Esophagus squamous epithelium (tissue), 5 donors: ENCODE data around the gene REXO2. TPM values are rescaled to one million over a fixed set of nuclear protein-coding genes. Genes with fewer than 3 reads are reported as not detected.

Experiments used
- DNase-seq: peaks from one replicate; lab custom pipeline; 2025; lab: John Stamatoyannopoulos, UW
- H3K27ac ChIP-seq, 4 donors: fragments of 200-600 bp; sonication (generic); one replicate each; pipeline ENCODE4 v1.5.1; 2016 to 2019; ENCODE audit warnings: mild to moderate bottlenecking in 1 of 4
- H3K27me3 ChIP-seq, 4 donors: fragments of 200-600 bp; sonication (generic); 1 replicate in 3 of 4; 2 replicates in 1 of 4; pipeline versions ENCODE4 v1.5.1 to v1.6.0; 2017 to 2021; ENCODE audit warnings: antibody characterized with exemption in 1 of 4
- H3K36me3 ChIP-seq, 3 donors: fragments of 200-600 bp; sonication (generic); one replicate each; pipeline ENCODE4 v1.5.1; 2016 to 2019
- H3K4me1 ChIP-seq, 3 donors: fragments of 200-600 bp; sonication (generic); one replicate each; pipeline ENCODE4 v1.5.1; 2017 to 2019
- H3K4me3 ChIP-seq, 4 donors: fragments of 200-600 bp; sonication (generic); 1 replicate in 3 of 4; 2 replicates in 1 of 4; pipeline ENCODE4 v1.5.1; 2016 to 2019; ENCODE audit warnings: mild to moderate bottlenecking in 2 of 4, moderate library complexity in 1 of 4
- H3K9me3 ChIP-seq, 3 donors: fragments of 200-600 bp; sonication (generic); one replicate each; pipeline ENCODE4 v1.5.1; 2016 to 2019
- POLR2A ChIP-seq, 4 donors: fragments of 450-650 bp; IDR thresholded peaks; one replicate each; pipeline ENCODE4 v1.6.1; 2017; ENCODE audit warnings: antibody characterized with exemption in 4 of 4, mild to moderate bottlenecking in 4 of 4, moderate library complexity in 3 of 4
- WGBS, 2 donors: methylation state at CpG; one replicate each; pipeline ENCODE4 v1.1.5; 2018; 5-methylcytosine and 5-hydroxymethylcytosine counted together
- intact Hi-C: fragments of 100-400 bp; cut with DNase I; formaldehyde crosslinking; loops from one replicate; pipeline ENCODE4 v1.15.0; 2022
- total RNA-seq, 4 donors: library from RNA; depleted of rRNA; stranded (reverse); fragments of >200 nt; gene quantifications; one replicate each; pipeline ENCODE4 v1.1.0, GENCODE V29; 2016
- TF ChIP-seq, protein P1 (sequence below), 6 experiments: fragments of 450-650 bp in 4 of 6; fragments of 200-600 bp in 2 of 6; sonication (generic) in 2 of 6; IDR thresholded peaks; one replicate each; pipeline ENCODE4 v1.5.1; 2016 to 2019; ENCODE audit warnings: antibody characterized with exemption in 6 of 6, mild to moderate bottlenecking in 4 of 6, moderate library complexity in 4 of 6
- donor health status: DM: yes; HTN: yes; CAD: no.

REXO2 gene
- total RNA-seq, 4 donors from 2014 or later = 59.3 to 124 (median 107) TPM

DNA sequence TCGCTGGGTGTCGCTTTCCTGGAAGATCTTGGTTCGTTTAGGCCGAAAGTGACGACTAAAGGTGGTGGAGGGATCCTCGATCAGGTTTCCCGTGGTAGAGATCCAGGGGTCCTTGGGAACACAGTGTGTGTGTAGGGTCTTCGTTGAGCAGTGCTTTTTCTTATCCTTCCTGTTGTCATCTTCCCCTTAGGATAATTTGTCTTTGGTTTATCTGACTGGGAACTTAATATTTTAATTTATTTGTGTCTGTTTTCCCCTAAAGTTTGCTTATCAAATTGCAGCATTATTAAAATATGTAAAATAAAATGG, 38.4 kb upstream of the REXO2 start:
- Histone ChIP-seq H3K4me3 (peak overlapping the region; percentile 66 to 85 (median 68)), H3K4me1 (peaks cover 0 to 74% (median 29%) of the 10 kb centered on the region in 3 donors), H3K27ac (peak overlapping the region; percentile 95 to 99 (median 97)), H3K36me3 (peaks cover 0 to 21% (median 2%) of the 10 kb centered on the region in 3 donors), H3K27me3 (no peaks in the 10 kb centered on the region), H3K9me3 (no peaks in the 10 kb centered on the region)
- intact Hi-C loops = no loop called here
- WGBS, 2 donors = 0% methylated on average over 7 to 8 of the region's 8 CpGs
- TF ChIP-seq POLR2A (IDR thresholded peaks at IDR 0.05) = no peak
- TF ChIP-seq, protein P1, sequence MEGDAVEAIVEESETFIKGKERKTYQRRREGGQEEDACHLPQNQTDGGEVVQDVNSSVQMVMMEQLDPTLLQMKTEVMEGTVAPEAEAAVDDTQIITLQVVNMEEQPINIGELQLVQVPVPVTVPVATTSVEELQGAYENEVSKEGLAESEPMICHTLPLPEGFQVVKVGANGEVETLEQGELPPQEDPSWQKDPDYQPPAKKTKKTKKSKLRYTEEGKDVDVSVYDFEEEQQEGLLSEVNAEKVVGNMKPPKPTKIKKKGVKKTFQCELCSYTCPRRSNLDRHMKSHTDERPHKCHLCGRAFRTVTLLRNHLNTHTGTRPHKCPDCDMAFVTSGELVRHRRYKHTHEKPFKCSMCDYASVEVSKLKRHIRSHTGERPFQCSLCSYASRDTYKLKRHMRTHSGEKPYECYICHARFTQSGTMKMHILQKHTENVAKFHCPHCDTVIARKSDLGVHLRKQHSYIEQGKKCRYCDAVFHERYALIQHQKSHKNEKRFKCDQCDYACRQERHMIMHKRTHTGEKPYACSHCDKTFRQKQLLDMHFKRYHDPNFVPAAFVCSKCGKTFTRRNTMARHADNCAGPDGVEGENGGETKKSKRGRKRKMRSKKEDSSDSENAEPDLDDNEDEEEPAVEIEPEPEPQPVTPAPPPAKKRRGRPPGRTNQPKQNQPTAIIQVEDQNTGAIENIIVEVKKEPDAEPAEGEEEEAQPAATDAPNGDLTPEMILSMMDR (IDR thresholded peaks at IDR 0.05) = no peak
- no peak for DNase-seq

DNA sequence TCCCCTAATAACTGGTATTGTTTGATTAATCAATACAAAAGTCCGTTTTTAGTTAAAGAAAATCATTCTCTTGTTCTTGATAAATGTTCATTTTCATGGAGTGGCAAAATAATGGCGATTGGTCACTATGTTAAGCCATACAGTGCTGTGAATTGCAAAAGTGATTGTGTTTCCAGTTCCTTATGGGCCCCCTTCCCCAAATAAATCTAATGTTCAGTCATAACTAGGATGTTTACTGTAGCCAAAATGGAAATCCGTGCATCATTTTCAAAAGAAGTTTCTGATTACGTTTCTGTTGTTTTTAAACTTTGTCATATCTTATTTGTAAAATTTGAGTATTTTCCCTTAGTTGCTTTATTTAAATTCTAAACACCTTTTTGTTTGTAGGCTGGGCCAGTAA, 38.0 kb upstream of the REXO2 start:
- Histone ChIP-seq H3K4me1 (peaks cover 0 to 72% (median 29%) of the 10 kb centered on the region in 3 donors), H3K27me3 (no peaks in the 10 kb centered on the region), H3K9me3 (no peaks in the 10 kb centered on the region), H3K27ac (peak overlapping the region; percentile 95 to 99 (median 97)), H3K4me3 (peak overlapping the region; percentile 66 to 85 (median 68)), H3K36me3 (peaks cover 0 to 25% (median 5%) of the 10 kb centered on the region in 3 donors)
- intact Hi-C loops = no loop called here
- TF ChIP-seq, protein P1 (IDR thresholded peaks at IDR 0.05) = no peak
- TF ChIP-seq POLR2A (IDR thresholded peaks at IDR 0.05) = no peak
- 0 to 2% methylated on average over 4 of the region's 4 CpGs for WGBS, 2 donors
- DNase-seq = no peak

DNA sequence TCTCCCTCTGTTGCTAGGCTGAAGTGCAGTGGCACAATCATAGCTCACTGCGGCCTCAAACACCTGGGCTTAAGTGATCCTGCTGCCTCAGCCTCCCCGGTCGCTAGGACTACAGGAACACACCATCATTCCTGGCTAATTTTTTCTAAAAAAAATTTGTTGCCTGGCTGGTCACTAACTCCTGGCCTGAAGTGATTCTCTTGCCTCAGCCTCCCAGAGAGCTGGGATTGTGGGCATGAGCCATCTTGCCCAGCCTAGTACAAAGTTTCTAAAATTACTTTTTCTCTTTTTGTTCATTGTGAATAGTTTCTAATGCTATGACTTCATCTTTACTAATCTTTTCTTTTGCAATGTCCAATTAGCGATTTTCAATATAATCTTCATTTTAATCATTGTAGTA, 26.3 kb upstream of the REXO2 start:
- DNase-seq = no peak
- Histone ChIP-seq H3K27me3 (no peaks in the 10 kb centered on the region), H3K9me3 (no peaks in the 10 kb centered on the region), H3K4me3 (no peak overlapping the region), H3K4me1 (peaks cover 0 to 11% (median 0%) of the 10 kb centered on the region in 3 donors), H3K27ac (no peak overlapping the region), H3K36me3 (peaks cover 0 to 48% (median 0%) of the 10 kb centered on the region in 3 donors)
- WGBS, 2 donors = 50 to 79% methylated on average over 4 of the region's 4 CpGs
- intact Hi-C loops = no loop called here
- no peak for TF ChIP-seq POLR2A (IDR thresholded peaks at IDR 0.05)
- TF ChIP-seq, protein P1 (IDR thresholded peaks at IDR 0.05) = no peak

DNA sequence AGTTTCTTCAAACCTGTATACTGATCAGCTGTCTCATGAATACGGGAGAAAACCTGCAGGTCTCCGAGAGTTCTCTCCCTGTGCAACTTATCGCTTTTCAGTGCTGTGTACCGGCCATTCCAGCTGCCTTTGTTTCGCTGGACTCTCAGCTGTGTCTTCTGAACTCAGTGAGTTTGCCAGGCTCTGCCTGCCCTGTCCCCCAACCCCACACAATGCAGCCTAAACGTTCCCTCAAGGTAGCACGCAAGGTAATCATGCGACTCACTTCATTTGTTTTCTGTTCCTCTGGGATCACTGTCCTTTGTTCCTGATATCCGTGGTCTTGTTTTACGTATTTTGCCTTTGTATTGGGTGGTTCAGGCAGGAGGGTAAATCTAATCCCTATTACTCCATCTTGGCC, 25.3 kb upstream of the REXO2 start:
- Histone ChIP-seq H3K36me3 (peaks cover 0 to 38% (median 0%) of the 10 kb centered on the region in 3 donors), H3K27me3 (no peaks in the 10 kb centered on the region), H3K27ac (no peak overlapping the region), H3K4me3 (no peak overlapping the region), H3K4me1 (peaks cover 0 to 11% (median 0%) of the 10 kb centered on the region in 3 donors), H3K9me3 (no peaks in the 10 kb centered on the region)
- TF ChIP-seq, protein P1 (IDR thresholded peaks at IDR 0.05) = no peak
- TF ChIP-seq POLR2A (IDR thresholded peaks at IDR 0.05) = no peak
- intact Hi-C loops = no loop called here
- WGBS, 2 donors = 79 to 89% methylated on average over 10 of the region's 10 CpGs
- no peak for DNase-seq

DNA sequence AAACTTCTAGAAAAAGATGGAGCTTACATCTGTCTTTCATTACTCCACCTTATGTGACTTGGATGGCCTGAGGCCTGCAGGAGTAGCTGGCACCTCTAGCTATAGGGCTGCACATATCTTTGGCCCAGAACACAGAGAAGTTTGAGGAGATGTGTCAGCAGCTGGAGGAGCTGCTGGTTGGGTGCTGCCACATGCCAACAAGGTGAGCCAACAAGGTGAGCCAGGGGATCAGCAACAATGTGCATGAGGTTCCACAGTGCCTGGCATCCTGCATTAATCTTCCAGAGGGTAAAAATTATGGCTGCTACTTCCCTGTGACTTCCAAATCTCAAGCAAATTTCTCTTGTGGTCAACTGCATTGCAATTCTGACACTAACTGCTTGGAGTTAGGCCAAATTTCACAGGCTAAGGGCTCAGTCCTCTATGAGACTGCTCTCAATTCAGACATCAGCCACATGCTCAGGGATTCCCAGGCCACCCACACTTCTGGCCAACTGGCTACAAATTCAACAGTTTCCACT, 22.8 kb upstream of the REXO2 start:
- TF ChIP-seq, protein P1 (IDR thresholded peaks at IDR 0.05) = no peak
- TF ChIP-seq POLR2A (IDR thresholded peaks at IDR 0.05) = no peak
- H3K27me3 ChIP-seq = no peaks in the 10 kb centered on the region
- peak overlapping the region in 1 of 4 donors; percentile 6 for H3K27ac ChIP-seq
- H3K4me3 ChIP-seq = no peak overlapping the region
- no peaks in the 10 kb centered on the region for H3K9me3 ChIP-seq
- DNase-seq = no peak
- H3K4me1 ChIP-seq = peaks cover 0 to 11% (median 0%) of the 10 kb centered on the region in 3 donors
- H3K36me3 ChIP-seq = peaks cover 0 to 14% (median 0%) of the 10 kb centered on the region in 3 donors
- intact Hi-C loops = no loop called here
